ENCODE data around the gene FABP1.

- TF ChIP-seq RCOR1 (IDR thresholded peaks at IDR 0.05; ENCODE audit: insufficient replicate concordance, low read length) (no peak), POLR2A (IDR thresholded peaks at IDR 0.05; ENCODE audit: low read depth, low read length) (no peak), MAFK (IDR thresholded peaks at IDR 0.05; ENCODE audit: low read depth, low read length) (no peak)
- TF ChIP-seq, protein P1, sequence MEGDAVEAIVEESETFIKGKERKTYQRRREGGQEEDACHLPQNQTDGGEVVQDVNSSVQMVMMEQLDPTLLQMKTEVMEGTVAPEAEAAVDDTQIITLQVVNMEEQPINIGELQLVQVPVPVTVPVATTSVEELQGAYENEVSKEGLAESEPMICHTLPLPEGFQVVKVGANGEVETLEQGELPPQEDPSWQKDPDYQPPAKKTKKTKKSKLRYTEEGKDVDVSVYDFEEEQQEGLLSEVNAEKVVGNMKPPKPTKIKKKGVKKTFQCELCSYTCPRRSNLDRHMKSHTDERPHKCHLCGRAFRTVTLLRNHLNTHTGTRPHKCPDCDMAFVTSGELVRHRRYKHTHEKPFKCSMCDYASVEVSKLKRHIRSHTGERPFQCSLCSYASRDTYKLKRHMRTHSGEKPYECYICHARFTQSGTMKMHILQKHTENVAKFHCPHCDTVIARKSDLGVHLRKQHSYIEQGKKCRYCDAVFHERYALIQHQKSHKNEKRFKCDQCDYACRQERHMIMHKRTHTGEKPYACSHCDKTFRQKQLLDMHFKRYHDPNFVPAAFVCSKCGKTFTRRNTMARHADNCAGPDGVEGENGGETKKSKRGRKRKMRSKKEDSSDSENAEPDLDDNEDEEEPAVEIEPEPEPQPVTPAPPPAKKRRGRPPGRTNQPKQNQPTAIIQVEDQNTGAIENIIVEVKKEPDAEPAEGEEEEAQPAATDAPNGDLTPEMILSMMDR (conservative IDR thresholded peaks at IDR 0.05; ENCODE audit: low read depth, low read length), result peak; percentile 87
- TF ChIP-seq, protein P2, sequence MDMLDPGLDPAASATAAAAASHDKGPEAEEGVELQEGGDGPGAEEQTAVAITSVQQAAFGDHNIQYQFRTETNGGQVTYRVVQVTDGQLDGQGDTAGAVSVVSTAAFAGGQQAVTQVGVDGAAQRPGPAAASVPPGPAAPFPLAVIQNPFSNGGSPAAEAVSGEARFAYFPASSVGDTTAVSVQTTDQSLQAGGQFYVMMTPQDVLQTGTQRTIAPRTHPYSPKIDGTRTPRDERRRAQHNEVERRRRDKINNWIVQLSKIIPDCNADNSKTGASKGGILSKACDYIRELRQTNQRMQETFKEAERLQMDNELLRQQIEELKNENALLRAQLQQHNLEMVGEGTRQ (IDR thresholded peaks at IDR 0.05; ENCODE audit: low read depth, low read length), result no peak
Measured at GRCh38 chr2:88159955-88160415, 32.1 kb upstream of the FABP1 start.

All from IMR-90 (cell line).